Gastroesophageal sphincter (tissue), 3 donors: ENCODE data around the gene RAB11FIP2.

Experiments
- CTCF ChIP-seq, 4 experiments: fragments of 200-600 bp in 2 of 4; fragments of 450-650 bp in 2 of 4; sonication (generic) in 1 of 4; IDR thresholded peaks; one replicate each; pipeline ENCODE4 v1.5.1; 2017 to 2019; ENCODE audit warnings: antibody characterized with exemption in 4 of 4, mild to moderate bottlenecking in 2 of 4, moderate library complexity in 2 of 4
- EP300 ChIP-seq: sonication (generic); formaldehyde crosslinking; IDR thresholded peaks from one replicate; pipeline ENCODE4 v1.6.1; 2017; ENCODE audit warnings: antibody characterized with exemption, mild to moderate bottlenecking
- POLR2AphosphoS5 ChIP-seq: sonication (generic); formaldehyde crosslinking; IDR thresholded peaks from one replicate; pipeline ENCODE4 v1.6.1; 2017; ENCODE audit warnings: antibody characterized with exemption

- TF ChIP-seq CTCF (IDR thresholded peaks at IDR 0.05) (no peak), EP300 (no peak), POLR2AphosphoS5 (no peak)
Observed at GRCh38 chr10:118080817-118081216, 34.1 kb upstream of the RAB11FIP2 start.
